ENCODE data around the gene LRRC45.
"Not testable (repeated sequence)": the region's sequence is repeated elsewhere in the genome, so short reads cannot be mapped to it uniquely, and the experiment has no call there.

Gene LRRC45

DNA sequence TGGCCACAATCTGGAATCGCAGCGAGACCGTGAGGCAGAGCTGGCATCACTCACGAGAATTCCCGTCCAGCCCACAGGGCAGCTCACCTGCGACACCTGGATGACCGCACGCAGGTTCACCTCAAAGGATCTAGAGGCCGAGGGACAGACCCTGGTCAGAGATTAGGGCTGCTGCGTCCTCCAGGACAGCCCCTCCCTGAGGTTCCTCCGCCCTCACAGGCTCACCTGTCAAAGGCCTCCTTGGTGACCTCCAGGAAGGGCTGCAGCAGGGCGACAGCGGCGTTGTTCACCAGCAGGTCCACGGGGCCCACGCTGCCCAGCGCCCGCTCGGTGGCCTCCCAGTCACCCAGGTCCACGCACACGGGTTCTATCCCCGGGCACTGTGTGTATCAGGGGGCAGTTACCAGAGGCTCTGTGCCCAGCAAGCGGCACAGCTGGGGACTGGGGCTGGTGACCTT lies 13.6 kb downstream of the LRRC45 start:
- no peak for DNase-seq

DNA sequence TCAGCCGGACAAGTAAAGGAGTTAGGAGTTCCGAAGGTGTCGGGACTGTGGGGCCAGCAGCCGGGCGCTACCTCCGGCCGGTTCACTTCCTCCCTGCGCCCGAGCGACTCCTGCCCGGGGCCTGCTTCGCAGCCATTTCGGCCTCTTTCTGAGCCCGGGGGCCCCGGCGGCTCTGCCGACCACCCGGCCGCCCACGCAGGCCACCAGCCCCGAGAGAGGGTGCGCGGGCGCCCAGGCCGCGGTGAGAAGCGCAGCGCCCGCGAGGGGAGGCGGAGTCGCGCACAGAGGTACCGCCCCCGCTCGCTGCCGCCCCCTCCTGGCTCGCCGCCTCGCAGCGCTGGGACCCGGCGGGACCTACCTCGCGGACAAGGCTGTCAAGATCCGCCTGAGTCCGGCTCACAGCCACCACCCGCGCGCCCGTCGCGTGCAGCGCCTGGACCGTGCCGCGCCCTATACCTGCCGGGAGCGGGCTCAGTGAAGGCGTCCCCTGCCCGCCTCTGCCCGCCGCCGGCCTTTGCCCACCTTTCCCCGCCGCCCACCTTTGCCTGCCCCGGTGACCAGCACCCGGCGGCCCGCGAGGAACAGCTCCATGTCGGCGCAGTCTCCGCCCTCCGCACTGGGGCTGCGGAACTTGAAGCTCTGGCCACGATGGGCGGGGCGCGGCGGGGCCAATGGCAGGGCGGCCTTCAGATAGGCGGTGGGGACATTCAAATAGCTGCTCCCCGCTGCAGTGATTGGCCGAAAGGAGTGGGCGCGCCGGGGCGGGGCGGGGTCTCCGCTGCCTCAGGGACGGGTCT lies 14.2 kb downstream of the LRRC45 start, which contains the start of gene DCXR:
Gene DCXR, minus strand, starts transcription at position 606 of the 797 bp plus-strand sequence. Its CDS starts 15 bp downstream, at position 591.
- peak; percentile 97 for DNase-seq

DNA sequence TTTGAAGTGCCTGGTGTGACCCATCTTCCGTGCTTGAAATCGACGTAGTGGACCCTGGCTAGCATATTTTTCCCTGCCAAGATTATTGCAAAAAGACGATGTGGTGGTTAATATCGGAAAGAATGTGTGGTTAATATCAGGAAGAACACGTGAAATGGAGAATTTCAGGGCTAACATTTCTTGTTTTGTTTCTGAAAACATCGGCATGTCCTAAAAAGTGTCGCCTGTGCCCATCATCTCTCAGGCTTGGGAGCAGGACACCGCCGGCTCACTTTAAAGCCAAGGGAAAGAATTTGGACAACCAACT lies 14.7 kb downstream of the LRRC45 start:
- DNase-seq, result no peak

DNA sequence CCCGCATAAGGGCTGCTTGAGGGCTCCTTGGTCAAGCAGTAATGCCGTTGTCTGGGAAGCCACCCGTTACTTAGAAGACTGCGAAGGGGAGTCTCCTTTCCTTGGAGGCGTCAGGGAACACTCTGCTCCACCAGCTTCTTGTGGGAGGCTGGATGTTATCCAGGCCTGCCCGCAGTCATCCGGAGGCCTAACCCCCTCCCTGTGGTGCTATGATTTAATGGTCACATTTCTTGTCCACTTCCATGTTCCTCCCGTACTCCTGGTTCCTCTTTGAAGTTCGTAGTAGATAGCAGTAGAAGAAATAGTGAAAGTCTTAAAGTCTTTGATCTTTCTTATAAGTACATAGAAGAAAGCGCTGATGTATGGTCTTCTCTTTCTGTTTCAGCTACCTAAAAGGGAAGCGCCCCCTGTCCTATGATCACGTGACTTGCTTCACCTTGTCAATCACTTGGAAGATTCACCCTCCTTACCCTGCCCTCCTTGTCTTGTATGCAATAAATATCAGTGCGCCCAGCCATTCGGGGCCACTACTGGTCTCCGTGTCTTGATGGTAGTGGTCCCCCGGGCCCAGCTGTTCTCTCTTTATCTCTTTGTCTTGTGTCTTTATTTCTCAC lies 15.8 kb downstream of the LRRC45 start:
- DNase-seq, result not testable (repeated sequence)

DNA sequence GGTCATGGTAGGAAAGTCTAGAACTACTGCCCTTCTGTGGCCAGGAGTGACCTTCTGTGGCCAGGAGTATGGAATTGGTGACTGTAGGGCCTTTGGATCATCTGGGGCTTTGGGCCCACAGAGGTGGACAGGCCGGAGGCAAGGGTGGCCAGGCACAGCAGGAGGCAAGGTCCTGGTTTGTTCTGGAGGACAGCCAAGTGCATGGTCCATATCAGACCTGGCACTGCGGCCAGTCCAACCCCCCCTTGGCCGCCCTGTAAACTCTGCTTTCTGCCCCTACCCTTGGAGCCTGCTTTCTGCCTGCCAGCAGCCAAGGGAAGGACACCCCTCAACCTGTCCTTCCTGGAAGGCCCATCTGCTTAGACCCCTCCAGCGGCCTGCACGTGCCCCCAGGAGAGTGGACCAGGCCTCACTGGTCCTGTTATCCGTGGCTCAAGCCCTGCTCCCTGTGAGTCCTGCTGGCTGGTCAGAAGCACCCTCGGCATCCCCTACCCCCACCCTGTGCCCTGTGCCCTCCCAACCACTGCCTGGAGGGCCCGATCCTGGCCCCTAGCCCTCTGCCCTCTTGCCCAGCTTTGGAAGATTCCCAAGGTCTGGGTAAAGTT lies 16.7 kb downstream of the LRRC45 start:
- no peak for DNase-seq

DNA sequence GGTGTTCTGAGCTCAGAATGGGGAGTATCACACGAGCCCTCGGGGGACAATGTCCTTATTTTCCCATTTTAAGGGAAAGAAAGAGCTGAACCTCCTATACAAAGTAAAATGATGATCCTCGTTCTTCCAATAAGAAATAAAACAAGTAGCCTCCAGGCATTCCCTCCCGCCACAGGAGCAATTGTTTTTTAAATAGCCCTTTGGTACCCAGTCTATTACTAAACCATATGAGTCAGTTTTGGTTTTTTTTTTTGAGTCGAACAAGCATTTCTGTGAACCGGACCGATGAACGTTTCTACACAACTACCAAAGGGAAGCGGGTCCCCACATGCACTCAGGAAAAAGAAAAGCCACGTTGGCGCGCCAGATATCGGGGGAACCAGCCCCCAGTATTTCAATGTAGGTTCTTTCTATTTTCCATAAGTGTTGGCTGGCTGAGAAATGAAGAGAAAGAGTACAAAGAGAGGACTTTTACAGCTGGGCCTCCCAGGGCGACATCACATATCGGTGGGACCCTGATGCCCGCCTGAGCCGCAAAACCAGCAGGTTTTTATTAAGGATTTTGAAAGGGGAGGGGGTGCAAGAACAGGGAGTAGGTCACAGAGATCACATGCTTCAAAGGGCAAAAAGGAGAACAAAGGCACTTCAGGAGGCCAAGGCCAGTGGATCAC lies 18.2 kb downstream of the LRRC45 start:
- no peak for DNase-seq

DNA sequence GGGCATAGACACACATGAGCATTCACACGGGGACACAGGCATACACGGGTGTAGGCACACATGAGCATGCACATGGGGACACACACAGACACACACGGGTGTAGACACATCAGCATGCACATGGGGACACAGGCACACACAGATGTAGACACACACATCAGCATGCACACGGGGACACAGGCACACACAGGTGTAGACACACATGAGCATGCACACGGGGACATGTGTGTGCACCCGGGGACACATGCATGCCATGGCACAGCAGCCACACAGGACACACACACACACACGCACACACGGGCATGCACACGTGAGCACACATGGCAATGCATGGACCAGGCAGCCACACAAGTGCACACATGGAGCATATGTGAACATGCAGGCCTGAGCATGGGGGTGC lies 19.5 kb downstream of the LRRC45 start:
- DNase-seq, result no peak

DNA sequence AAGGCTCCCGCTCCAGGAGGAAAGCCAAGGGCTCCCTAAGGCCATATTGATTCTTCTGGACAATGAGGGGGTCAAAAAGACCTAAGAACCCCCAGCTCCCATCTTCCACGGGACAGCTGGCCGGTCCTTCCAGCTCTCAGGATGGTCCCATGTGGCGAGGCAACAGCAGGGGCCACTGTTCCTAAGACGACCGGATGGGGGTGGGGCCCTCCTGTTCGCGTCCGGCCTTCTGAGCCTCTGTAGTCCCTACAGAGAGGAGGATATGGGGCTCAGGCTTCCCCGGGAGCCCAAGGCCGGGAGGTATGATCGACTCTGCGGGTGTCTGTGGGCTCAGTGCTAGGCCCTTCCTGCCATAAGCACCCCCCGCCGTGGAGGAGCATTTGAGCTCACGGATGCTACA lies 20.4 kb downstream of the LRRC45 start:
- no peak for DNase-seq

DNA sequence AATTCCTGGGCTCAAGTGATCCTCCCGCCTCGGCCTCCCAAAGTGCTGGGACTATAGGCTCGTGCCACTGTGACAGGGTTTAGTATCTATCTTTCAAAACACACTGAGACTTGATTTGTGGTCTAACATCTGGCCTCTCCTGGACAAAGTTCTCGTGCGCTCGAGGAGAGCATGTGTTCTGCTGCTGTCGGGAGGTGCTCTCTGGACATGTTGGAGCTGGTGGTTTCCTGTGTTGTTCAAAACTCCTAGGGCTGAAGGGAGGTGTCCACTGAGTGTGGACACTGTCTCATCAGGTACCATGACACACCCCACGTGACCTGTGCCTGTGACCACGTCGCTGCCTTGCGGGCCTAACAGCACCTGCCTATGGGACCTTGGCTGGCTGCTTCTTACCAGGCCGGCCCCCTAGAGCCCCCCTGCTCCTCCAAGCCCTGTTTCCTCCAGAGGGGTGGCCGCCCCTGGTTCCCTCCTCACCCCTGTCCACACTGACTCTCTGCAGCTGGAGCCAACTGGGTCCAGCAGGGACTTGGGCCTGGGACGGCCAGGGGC lies 22.9 kb downstream of the LRRC45 start:
- DNase-seq, result no peak

DNA sequence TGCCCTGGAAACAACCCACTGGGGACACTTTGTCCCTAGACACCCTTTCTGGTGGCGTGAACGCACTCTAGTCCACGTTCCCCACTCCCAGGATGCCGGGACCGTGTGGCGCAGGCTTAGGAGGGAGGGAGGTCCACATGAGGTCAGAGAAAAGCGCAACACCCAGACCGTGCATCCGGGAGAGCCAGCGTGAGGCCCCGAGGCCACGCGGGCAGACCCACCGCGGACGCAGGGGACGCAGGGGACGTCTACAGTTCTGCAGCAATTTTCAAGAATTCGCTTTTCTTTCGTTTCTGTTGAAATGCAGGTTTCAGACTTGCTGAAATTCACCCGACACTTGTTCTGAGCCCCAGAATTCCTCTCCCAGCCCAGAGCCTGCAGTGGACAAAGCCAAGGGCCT lies 23.8 kb downstream of the LRRC45 start:
- DNase-seq, result no peak

DNA sequence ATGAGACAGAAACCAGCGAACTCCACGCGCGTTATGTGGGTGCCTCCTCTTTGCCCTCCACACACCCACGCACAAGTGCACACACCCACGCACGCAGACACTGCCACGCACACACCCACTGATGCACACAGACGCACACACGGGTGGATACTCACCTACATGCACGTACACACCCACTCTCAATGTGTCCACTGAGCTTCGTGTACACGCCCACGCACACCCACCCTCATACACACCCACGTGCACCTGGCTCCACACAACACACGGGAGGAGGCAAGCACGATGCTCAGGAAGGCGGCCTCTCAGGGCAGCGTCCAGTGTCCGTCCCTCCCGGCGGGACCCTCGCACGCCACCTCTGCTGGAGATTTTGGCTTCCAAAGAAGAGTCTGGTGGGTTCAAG lies 24.3 kb downstream of the LRRC45 start:
- no peak for DNase-seq

DNA sequence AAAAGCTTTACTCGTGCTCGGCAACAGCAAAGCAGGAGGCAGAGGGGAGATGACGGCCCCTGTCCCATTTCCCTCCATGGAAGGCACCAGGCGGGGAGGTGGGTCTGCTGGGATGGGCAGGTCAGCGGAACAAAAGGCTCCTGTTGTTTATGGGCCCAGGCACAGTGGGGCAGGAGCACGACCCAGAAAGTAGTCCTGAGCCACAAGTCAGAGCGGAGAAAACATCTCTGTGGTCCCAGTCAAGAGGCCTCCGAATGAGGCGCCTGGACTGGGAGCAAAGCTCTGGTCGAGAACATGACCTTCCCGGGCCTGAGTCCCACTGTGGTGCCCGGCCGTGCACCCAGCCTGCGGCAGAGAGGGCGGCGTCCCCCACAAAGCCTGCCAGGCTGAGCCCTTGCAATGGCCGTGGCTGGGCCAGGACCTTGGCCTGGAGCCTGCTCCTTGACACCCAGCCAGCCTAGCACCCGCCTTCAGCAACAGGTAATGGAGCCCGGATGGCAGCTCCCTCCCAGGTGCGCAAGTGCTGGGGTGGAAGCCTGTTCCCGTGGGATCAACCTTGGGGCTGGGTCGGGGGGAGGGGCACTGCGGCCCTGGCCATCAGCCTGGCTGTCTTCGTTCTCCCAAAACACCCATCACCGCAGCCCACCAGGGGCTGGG lies 24.9 kb downstream of the LRRC45 start:
- DNase-seq, result no peak

DNA sequence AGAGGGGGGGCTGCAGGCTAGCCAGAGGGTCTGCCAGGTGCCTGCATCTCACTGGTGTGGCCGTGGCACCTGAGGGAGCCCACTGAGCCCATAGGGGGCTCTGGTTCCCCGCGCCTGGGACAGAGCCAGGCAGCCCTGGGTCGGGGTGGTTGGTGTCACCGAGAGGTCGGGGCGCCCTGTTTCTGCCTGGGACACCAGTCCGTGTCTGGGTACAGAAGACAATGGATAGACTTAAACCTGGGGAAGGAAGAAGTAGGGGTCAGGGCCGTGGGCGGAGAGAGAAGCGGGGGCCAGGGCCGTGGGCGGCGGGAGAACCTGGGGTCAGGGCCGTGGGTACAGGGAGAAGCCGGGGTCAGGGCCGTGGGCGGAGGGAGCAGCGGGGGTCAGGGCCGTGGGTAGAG lies 25.5 kb downstream of the LRRC45 start:
- DNase-seq, result no peak

DNA sequence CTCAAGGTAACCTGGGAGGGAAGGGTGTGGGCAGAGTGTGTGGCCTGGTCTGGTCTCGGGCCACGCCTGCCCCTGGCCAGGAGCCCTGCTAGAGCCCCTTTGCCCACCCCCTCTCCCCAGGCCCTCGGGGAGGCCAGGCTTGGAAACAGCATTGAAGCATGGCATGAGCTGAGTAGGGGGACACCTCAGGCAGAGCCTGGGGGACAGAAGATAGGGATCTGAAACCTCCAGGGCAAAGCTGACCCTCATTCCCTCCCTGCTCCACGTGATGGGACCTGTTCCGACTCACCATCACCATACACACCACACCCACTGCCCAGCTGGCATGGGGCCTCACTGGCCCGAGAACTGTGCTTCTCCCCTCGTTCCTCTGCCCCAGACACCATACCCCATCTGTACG lies 26.0 kb downstream of the LRRC45 start:
- DNase-seq, result no peak

DNA sequence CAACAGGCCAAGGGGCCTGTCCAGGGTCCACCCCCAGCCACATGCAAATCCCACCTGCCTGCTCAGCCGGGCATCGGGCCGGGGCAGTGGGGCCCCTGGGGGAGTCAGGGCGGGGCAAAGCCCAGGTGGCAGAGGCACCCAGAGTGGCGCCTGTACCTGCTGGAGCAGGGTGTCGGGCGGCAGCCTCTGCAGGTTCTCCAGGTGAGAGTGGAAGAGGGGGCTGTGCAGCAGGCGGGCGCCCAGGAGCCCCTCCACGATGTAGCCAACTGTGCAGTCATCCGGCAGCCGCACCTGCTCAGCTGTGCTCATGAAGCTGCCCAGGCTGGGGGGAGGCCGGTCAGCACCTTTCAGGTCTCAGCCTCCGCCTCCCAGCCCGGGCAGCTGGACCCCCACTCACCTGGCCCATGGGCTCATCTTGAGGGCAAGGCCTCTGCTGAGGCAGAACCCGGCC lies 26.4 kb downstream of the LRRC45 start:
- no peak for DNase-seq

DNA sequence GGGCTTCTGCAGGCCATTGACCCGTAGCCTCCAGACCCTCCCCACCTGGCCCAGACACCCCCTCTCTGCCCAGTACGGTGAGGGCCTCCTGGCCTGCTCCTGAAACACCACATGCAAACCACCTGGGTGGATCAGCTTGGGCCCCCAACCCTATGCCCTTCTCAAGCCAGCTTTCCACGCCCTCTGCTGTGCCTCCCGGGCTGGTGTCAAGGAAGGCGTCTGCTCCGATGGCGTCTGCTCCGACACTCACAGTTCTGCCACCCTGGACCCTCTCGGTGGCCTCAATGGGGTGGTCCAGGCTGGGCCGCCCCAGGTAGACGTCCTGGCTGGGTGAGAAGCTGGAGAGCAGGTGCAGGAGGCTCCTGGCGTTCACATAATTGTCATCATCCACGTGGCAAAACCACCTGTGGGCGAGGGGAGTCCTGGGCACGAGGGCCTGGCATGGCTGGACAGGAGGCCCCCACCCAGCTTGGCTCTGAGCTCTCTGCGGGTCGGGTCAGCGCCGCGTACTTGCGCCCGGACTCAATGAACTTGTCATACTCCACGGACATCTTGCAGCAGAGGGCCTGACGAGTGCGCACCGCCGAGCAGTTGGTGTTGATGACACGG lies 27.2 kb downstream of the LRRC45 start:
- DNase-seq, result no peak

DNA sequence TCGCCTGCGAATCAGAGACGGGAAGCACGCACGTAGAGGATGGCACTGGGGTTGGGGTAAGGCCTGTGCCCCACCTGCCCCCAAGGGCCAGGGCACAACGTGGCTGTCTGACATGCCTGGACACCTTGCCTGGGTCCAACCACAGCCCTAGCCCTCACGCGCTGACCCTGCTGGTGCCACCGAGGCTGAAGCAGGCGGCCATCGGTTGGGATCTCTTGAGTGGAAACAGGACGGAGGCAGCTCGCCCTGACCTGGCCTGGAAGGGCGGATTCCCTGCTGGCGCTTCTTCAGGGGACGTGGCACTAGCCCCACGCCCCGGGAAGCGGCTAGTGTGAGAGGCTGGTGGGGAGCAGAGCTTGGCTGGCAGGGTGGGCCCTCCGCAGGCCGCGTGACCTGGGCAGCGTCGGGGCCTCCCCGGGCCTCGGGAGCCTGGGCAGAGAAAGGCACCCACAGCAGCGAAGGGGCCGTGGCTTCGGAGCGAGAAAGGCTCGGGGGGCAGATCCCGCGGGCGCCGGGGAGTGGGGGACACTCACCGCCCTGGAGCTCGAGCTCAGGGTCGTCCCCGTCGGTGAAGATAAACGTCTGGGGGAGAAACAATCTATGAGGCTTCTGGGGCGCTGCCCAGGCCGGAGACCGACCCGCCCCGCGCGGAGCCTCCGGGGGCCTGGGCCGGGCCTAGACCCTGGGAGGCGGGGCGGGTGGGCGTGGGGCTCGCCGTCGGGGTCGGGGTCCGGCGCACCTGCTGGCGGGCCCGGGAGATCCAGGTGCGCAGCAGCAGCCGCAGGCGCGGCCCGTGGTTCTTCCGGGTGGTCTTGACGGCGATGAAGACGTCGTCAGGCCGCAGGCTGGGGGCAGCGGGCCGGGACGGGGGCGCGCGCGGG lies 27.9 kb downstream of the LRRC45 start:
- no peak for DNase-seq

DNA sequence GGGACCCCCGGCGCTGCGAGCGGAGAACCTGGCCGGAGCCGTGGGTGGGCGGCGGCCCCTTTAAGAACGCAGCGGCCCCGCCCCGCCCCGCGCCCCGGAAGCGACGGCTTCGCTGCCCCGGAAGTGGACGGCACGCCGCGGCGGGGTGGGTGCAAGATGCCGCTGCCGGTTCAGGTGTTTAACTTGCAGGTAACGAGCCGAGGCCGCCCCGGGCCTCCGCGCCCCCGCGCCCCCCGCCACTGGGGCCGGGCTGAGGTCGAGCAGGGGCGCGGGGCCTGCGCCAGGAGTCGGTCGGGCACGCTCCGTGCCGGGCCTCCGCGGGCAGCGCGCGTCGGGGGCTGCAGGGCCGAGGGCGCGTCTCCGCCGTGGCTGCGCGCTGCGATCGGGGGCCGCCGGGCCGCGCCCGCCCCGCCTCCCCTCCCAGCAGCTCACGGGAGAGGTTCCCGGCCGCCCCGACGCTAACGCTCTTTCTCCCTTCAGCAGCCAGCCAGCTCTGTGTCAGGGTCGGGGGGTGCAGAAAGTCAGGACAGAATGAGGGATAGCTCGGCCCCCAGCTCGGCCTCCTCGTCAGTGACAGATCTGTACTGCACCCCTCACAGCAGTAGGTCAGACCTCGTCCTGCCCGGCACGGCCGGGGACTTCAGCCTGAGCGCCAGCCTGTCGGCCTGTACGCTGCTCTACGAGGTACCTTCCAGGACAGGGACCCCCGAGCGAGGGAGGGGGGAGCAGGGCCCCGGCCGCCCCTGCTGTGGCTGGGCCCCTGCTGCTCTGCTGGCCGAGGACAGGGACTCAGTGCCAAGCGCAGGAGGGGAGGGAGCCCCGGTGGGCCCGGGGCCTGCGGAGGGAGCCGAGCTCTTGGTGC lies 28.9 kb downstream of the LRRC45 start, which contains the start of the genes GPS1 and RFNG:
Gene GPS1, plus strand, starts transcription at position 123 of the 862 bp plus-strand sequence. Its CDS starts 34 bp downstream, at position 157.
Gene RFNG, minus strand, starts transcription at position 36 of the 862 bp plus-strand sequence. CDS start 45 bp downstream, outside the sequence.
- DNase-seq, result peak; percentile 63

DNA sequence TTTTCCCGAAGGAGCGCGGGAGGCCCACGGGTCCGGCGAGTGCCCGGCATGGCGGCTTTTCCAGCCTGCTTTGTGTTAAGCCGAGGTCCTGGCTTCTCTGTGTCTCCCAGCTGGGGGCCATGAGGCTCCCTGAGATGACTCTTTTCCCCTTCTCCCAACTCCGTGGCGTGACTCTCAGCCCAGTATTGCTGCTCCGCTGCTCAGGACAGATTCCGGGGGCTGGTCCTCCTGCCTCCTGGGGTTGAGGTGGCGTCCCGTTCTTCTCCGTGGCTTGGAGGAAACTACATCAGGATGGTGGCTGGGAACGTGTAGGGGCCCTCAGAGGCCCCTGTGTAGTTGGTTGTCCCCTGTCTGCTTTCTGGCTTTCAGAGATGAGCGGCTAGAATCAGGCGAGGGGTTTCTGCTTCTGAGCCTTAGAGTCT lies 29.5 kb downstream of the LRRC45 start:
- DNase-seq, result no peak

DNA sequence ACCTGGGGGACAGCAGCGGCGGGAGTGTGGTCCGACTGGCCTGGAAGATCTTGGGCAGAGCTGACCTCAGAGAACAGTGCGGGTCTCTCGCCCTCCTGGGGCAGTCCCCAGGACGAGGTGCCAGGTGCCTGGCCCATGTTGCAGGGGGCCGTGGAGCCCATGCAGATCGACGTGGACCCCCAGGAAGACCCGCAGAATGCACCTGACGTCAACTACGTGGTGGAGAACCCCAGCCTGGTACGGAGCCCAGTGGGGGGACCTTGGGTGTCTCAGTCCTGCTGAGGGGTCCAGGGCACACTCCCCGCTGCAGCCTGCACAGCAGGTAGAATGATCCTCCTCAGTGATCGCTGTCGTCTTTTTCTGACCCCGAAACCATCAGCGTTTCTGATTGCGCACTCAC lies 30.0 kb downstream of the LRRC45 start:
- DNase-seq, result no peak

Measured in hematopoietic multipotent progenitor cell treated with erythropoietin and hydrocortisone succinate and interleukin-3 and kit ligand, for 8 days (in vitro differentiated cells).